HFF-Myc (cell line): Measurements from ENCODE around the gene PDE9A.

Source experiments
- DNase-seq: peaks from one replicate; pipeline ENCODE4 v3.0.0-alpha.2; 2011; ENCODE audit warnings: low read depth; ENCODE audit errors: extremely low read depth
- H3K4me3 ChIP-seq: replicated peaks from 2 replicates; pipeline ENCODE4 v1.5.1; 2011; ENCODE audit warnings: low read depth, mild to moderate bottlenecking, control low read depth, low read length
- CTCF ChIP-seq: IDR thresholded peaks from 2 replicates; pipeline ENCODE4 v1.5.1; 2012; ENCODE audit warnings: mild to moderate bottlenecking, low read depth, low read length, control low read depth; ENCODE audit errors: missing control alignments

Gene PDE9A

GRCh38 chr21:42683371-42684108 is 30.1 kb downstream of the PDE9A start:
- TF ChIP-seq CTCF: no peak
- no peak for DNase-seq
- no peak overlapping the region for H3K4me3 ChIP-seq

GRCh38 chr21:42684109-42684916 is 30.9 kb downstream of the PDE9A start:
- TF ChIP-seq CTCF: no peak

DNA sequence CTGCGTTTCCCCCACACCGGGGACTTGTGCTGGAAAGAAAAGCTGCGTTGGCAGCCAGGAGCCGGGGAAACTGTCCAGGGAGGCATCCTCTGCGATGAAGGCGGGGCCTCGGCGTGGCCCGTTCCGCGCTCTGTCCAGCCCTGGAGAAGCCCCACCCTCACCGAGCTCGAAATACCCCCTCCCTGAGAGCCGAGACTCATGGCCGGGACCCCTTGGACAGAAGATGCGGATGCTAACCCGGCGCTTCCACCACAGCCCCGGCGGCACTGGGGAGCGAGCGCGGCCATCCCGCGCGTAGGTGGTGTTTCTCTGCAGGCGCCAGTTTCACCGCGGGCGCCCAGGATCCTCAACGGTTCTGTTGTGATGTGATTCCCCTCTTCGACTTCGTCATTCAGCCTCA is 31.6 kb downstream of the PDE9A start:
- no peak for TF ChIP-seq CTCF
- no peak for DNase-seq
- no peak overlapping the region for H3K4me3 ChIP-seq

More at GRCh38 chr21:42684109-42684916, 30.9 kb downstream of the PDE9A start:
- no peak for DNase-seq
- H3K4me3 ChIP-seq: no peak overlapping the region

GRCh38 chr21:42685954-42686500 is 32.6 kb downstream of the PDE9A start:
- DNase-seq: no peak
- no peak overlapping the region for H3K4me3 ChIP-seq
- TF ChIP-seq CTCF: no peak

GRCh38 chr21:42687796-42688195 is 34.4 kb downstream of the PDE9A start:
- no peak for TF ChIP-seq CTCF
- no peak overlapping the region for H3K4me3 ChIP-seq
- DNase-seq: no peak

- no peak for TF ChIP-seq CTCF
- DNase-seq: no peak
- no peak overlapping the region for H3K4me3 ChIP-seq
These were observed 34.9 kb downstream of the PDE9A start for GRCh38 chr21:42688226-42688840.
